ENCODE results near the gene SOCS3.
A peak's percentile ranks its signal among the peaks of the same experiment; 100 is the strongest.

The SOCS3 gene

DNA sequence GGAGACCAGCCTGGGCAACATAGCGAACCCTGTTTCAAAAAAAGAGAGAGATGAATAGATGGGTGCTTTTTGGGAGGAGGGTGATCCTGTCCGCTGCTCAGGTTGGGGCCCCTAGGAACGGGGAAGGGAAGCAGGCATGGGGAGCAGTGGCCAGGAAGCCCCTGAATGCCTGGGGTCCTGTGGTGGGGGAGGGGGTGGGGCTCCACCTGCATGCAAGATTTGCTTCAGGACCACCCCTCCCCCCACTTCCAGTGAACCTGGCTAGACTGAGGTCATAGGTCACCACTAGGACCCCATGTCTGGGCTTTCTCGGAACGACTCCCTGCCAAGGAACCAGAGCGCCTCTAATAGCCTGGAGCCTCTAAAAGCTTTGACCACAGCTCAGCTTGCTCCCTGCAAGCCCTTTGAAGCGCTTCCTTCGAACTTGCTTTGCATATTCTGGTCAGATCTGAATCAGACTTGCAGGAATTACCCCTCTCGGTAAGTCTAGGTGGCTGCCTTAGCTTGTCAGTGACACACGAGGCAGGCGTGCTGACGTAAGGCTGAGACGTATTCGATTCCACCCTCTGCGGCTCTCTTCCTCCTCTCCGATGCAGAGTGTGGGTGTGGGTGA is 3.7 kb downstream of the SOCS3 start:
- peaks cover 8% of the 10 kb centered on the region; the same call in 1 of the 2 replicates for H3K27me3 ChIP-seq (ENCODE audit: insufficient read depth, low read length)
- no peak overlapping the region for H3K27ac ChIP-seq (ENCODE audit: low read depth, low read length, poor library complexity, severe bottlenecking)
- H3K79me2 ChIP-seq (ENCODE audit: insufficient read depth, low read length), result no peaks in the 10 kb centered on the region
- H3F3A ChIP-seq (ENCODE audit: insufficient read depth, low read length), result no peaks in the 10 kb centered on the region
- no peaks in the 10 kb centered on the region for H3K36me3 ChIP-seq (ENCODE audit: insufficient read depth, low read length)
- TF ChIP-seq, protein P1, sequence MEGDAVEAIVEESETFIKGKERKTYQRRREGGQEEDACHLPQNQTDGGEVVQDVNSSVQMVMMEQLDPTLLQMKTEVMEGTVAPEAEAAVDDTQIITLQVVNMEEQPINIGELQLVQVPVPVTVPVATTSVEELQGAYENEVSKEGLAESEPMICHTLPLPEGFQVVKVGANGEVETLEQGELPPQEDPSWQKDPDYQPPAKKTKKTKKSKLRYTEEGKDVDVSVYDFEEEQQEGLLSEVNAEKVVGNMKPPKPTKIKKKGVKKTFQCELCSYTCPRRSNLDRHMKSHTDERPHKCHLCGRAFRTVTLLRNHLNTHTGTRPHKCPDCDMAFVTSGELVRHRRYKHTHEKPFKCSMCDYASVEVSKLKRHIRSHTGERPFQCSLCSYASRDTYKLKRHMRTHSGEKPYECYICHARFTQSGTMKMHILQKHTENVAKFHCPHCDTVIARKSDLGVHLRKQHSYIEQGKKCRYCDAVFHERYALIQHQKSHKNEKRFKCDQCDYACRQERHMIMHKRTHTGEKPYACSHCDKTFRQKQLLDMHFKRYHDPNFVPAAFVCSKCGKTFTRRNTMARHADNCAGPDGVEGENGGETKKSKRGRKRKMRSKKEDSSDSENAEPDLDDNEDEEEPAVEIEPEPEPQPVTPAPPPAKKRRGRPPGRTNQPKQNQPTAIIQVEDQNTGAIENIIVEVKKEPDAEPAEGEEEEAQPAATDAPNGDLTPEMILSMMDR (IDR thresholded peaks at IDR 0.05; ENCODE audit: low read length), result no peak
- no peak for TF ChIP-seq EZH2 (IDR thresholded peaks at IDR 0.05; ENCODE audit: borderline replicate concordance, low read length)
- peaks cover 17% of the 10 kb centered on the region for H3K4me1 ChIP-seq (ENCODE audit: insufficient read depth, low read length, severe bottlenecking)
- no peak overlapping the region for H3K9ac ChIP-seq (ENCODE audit: low read length)
- H3K9me3 ChIP-seq (ENCODE audit: low read length), result no peaks in the 10 kb centered on the region
- no peak overlapping the region for H3K4me3 ChIP-seq (ENCODE audit: low read depth, low read length, poor library complexity, severe bottlenecking)
- 0 out of 2 replicates have a peak overlapping the region, but pooled peaks have one; percentile 7 for H3K4me2 ChIP-seq (ENCODE audit: low read length)
- no peaks in the 10 kb centered on the region for H3K9me2 ChIP-seq (ENCODE audit: low read depth, low read length)
- no peak overlapping the region for H2AFZ ChIP-seq (ENCODE audit: low read length)
- H4K20me1 ChIP-seq (ENCODE audit: insufficient read depth, low read length), result no peaks in the 10 kb centered on the region

DNA sequence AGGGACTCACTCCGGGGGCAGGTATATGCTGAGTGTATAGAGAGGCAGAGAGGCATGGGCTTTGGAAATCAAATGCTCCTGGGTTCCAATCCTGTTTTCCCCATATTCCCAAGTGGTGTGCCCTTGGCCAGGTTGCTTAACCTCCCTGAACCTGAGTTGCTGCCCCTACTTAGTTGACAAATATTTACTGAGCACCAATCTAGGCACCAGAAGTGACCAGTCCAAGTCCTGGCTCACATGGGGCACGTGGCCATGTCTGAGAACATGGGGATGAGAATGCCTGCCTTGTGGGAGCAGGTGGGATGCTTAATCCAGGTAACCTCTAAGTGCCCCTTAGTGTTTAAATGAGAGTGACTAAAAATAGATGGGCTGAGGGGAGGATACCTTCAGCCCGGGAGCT is 4.2 kb downstream of the SOCS3 start:
- H3K9me2 ChIP-seq (ENCODE audit: low read depth, low read length), result no peaks in the 10 kb centered on the region
- no peak overlapping the region for H3K4me2 ChIP-seq (ENCODE audit: low read length)
- no peak overlapping the region for H2AFZ ChIP-seq (ENCODE audit: low read length)
- peaks cover 17% of the 10 kb centered on the region for H3K4me1 ChIP-seq (ENCODE audit: insufficient read depth, low read length, severe bottlenecking)
- peaks cover 8% of the 10 kb centered on the region; the same call in 1 of the 2 replicates for H3K27me3 ChIP-seq (ENCODE audit: insufficient read depth, low read length)
- H4K20me1 ChIP-seq (ENCODE audit: insufficient read depth, low read length), result no peaks in the 10 kb centered on the region
- H3K27ac ChIP-seq (ENCODE audit: low read depth, low read length, poor library complexity, severe bottlenecking), result no peak overlapping the region
- H3K9ac ChIP-seq (ENCODE audit: low read length), result no peak overlapping the region
- no peaks in the 10 kb centered on the region for H3K36me3 ChIP-seq (ENCODE audit: insufficient read depth, low read length)
- no peaks in the 10 kb centered on the region for H3F3A ChIP-seq (ENCODE audit: insufficient read depth, low read length)
- no peaks in the 10 kb centered on the region for H3K79me2 ChIP-seq (ENCODE audit: insufficient read depth, low read length)
- no peak overlapping the region for H3K4me3 ChIP-seq (ENCODE audit: low read depth, low read length, poor library complexity, severe bottlenecking)
- TF ChIP-seq, protein P1 (IDR thresholded peaks at IDR 0.05; ENCODE audit: low read length), result no peak
- TF ChIP-seq EZH2 (IDR thresholded peaks at IDR 0.05; ENCODE audit: borderline replicate concordance, low read length), result no peak
- H3K9me3 ChIP-seq (ENCODE audit: low read length), result no peaks in the 10 kb centered on the region

DNA sequence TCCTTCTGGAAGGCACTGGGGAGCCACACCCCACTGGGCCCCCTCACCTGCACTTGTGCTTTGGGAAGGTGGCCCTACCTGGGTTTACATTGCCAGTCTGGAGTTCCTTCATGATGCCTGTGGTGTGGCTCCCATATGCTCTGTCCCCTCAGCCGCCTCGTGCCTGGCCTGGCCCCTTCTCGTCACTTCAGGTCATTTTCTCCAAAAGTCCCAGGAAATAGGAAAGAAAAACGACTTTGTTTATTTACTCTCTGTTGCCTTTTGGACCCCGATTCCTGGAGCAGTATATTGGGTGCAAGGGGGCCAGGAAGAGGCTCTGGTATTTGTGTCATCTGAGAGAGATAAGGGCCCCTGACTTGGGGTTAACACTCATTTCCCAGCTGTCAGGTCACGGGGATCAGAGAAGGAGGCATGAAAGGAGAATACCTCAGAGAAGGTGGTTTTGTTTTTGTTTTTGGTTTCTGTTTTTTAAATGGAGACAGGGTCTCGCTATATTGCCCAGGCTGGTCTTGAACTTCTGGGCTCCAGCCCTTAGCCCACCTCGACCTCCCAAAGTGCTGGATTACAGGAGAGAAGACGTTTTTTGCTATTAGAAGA is 4.7 kb downstream of the SOCS3 start:
- Histone ChIP-seq H3K9ac (ENCODE audit: low read length) (no peak overlapping the region), H3K4me3 (ENCODE audit: low read depth, low read length, poor library complexity, severe bottlenecking) (no peak overlapping the region), H3K9me2 (ENCODE audit: low read depth, low read length) (no peaks in the 10 kb centered on the region), H3F3A (ENCODE audit: insufficient read depth, low read length) (no peaks in the 10 kb centered on the region), H4K20me1 (ENCODE audit: insufficient read depth, low read length) (no peaks in the 10 kb centered on the region), H3K27ac (ENCODE audit: low read depth, low read length, poor library complexity, severe bottlenecking) (no peak overlapping the region), H3K27me3 (ENCODE audit: insufficient read depth, low read length) (peaks cover 8% of the 10 kb centered on the region; the same call in 1 of the 2 replicates), H3K4me1 (ENCODE audit: insufficient read depth, low read length, severe bottlenecking) (peaks cover 13% of the 10 kb centered on the region), H2AFZ (ENCODE audit: low read length) (no peak overlapping the region), H3K9me3 (ENCODE audit: low read length) (no peaks in the 10 kb centered on the region), H3K79me2 (ENCODE audit: insufficient read depth, low read length) (no peaks in the 10 kb centered on the region), H3K36me3 (ENCODE audit: insufficient read depth, low read length) (no peaks in the 10 kb centered on the region), H3K4me2 (ENCODE audit: low read length) (no peak overlapping the region)
- no peak for TF ChIP-seq EZH2 (IDR thresholded peaks at IDR 0.05; ENCODE audit: borderline replicate concordance, low read length)
- TF ChIP-seq, protein P1 (IDR thresholded peaks at IDR 0.05; ENCODE audit: low read length), result no peak
